SU-DHL-6 (cell line): ENCODE measurements around the gene ESF1.

Source experiments
- CTCF ChIP-seq: fragments of 200-600 bp; sonication (generic); IDR thresholded peaks from one replicate; pipeline ENCODE4 v1.5.1; 2017; ENCODE audit warnings: antibody characterized with exemption, mild to moderate bottlenecking, low read length, moderate library complexity; ENCODE audit not compliant: insufficient read depth, poor library complexity, severe bottlenecking
- EZH2phosphoT487 ChIP-seq: fragments of 200-600 bp; sonication (generic), shearing (Covaris generic); conservative IDR thresholded peaks from 2 replicates; pipeline ENCODE4 v1.6.1; 2018; ENCODE audit warnings: mild to moderate bottlenecking, antibody characterized with exemption, low read length, moderate library complexity, mixed read lengths

- TF ChIP-seq CTCF = no peak
- no peak for TF ChIP-seq EZH2phosphoT487
Observed at GRCh38 chr20:13786143-13786828, 1.6 kb upstream of the ESF1 start.
